CD14-positive monocyte (primary cell): Measurements from ENCODE around the gene ALKBH4. TPM values are rescaled to one million over a fixed set of nuclear protein-coding genes. Genes with fewer than 3 reads are reported as not detected.
A peak's percentile ranks its signal among the peaks of the same experiment; 100 is the strongest.

Experiments used
- DNase-seq, 3 donors: peaks; one replicate each; pipeline ENCODE4 v3.0.0-alpha.2; 2011 to 2022
- H2AFZ ChIP-seq: 2 replicates; pipeline ENCODE4 v1.6.0; 2012; ENCODE audit warnings: mild to moderate bottlenecking, low read depth, low read length, inconsistent platforms; ENCODE audit not compliant: insufficient read depth, poor library complexity, severe bottlenecking
- H3K27ac ChIP-seq, 2 donors: 1 replicate in 1 of 2; 2 replicates in 1 of 2; pipeline ENCODE4 v1.5.1; 2012 to 2013; ENCODE audit warnings: low read length in 2 of 2, control low read depth in 1 of 2, inconsistent platforms in 1 of 2, low read depth in 1 of 2, mild to moderate bottlenecking in 1 of 2
- H3K27me3 ChIP-seq, 2 donors: one replicate each; pipeline versions ENCODE4 v1.6.0 to v1.6.1; 2011 to 2013; ENCODE audit warnings: low read length in 2 of 2; ENCODE audit not compliant: control insufficient read depth in 2 of 2, insufficient read depth in 2 of 2
- H3K36me3 ChIP-seq, 2 donors: replicated peaks in 1 of 2; 1 replicate in 1 of 2; 2 replicates in 1 of 2; pipeline versions ENCODE4 v1.5.1 to v1.6.1; 2012 to 2013; ENCODE audit warnings: low read length in 2 of 2, control low read depth in 1 of 2, inconsistent platforms in 1 of 2, mild to moderate bottlenecking in 1 of 2; ENCODE audit not compliant: insufficient read depth in 2 of 2, control insufficient read depth in 1 of 2
- H3K4me1 ChIP-seq, 2 donors: 1 replicate in 1 of 2; 2 replicates in 1 of 2; pipeline versions ENCODE4 v1.5.1 to v1.6.1; 2012 to 2013; ENCODE audit warnings: low read length in 2 of 2, control low read depth in 1 of 2, inconsistent platforms in 1 of 2, mild to moderate bottlenecking in 1 of 2, moderate library complexity in 1 of 2; ENCODE audit not compliant: insufficient read depth in 2 of 2, control insufficient read depth in 1 of 2
- H3K4me2 ChIP-seq: replicated peaks from 2 replicates; pipeline ENCODE3; 2012; ENCODE audit warnings: low read length, moderate library complexity, mild to moderate bottlenecking; ENCODE audit not compliant: poor library complexity, severe bottlenecking; ENCODE audit errors: extremely low read depth
- H3K4me3 ChIP-seq, 3 experiments: fragments of 200-600 bp in 1 of 3; sonication (generic) in 1 of 3; replicated peaks in 1 of 3; 1 replicate in 2 of 3; 2 replicates in 1 of 3; pipeline ENCODE4 v1.5.1; 2011 to 2013; ENCODE audit warnings: low read length in 3 of 3, mild to moderate bottlenecking in 3 of 3, control low read depth in 2 of 3, low read depth in 2 of 3, inconsistent platforms in 1 of 3, moderate library complexity in 1 of 3
- H3K79me2 ChIP-seq: 2 replicates; pipeline ENCODE4 v1.6.0; 2012; ENCODE audit warnings: mild to moderate bottlenecking, control low read depth, inconsistent platforms, low read length, moderate library complexity; ENCODE audit not compliant: insufficient read depth
- H3K9ac ChIP-seq: 2 replicates; pipeline ENCODE4 v1.6.0; 2017; ENCODE audit warnings: low read length, mild to moderate bottlenecking; ENCODE audit not compliant: insufficient read depth, poor library complexity, severe bottlenecking
- H3K9me3 ChIP-seq, 2 donors: replicated peaks in 1 of 2; 1 replicate in 1 of 2; 2 replicates in 1 of 2; pipeline versions ENCODE4 v1.5.1 to v1.6.1; 2012 to 2013; ENCODE audit warnings: low read length in 2 of 2, control low read depth in 1 of 2; ENCODE audit not compliant: control insufficient read depth in 1 of 2, insufficient read depth in 1 of 2
- H4K20me1 ChIP-seq: 2 replicates; pipeline ENCODE4 v1.6.0; 2012; ENCODE audit warnings: mild to moderate bottlenecking, low read length, control low read depth, moderate library complexity; ENCODE audit not compliant: insufficient read depth
- H3K27ac Mint-ChIP-seq, 7 donors: one replicate each; pipeline ENCODE4 v1.8.0; 2020; ENCODE audit warnings: mild to moderate bottlenecking in 7 of 7, mixed read lengths in 7 of 7, moderate library complexity in 6 of 7, inconsistent platforms in 2 of 7
- H3K27me3 Mint-ChIP-seq, 3 donors: one replicate each; pipeline ENCODE4 v1.8.0; 2021 to 2022; ENCODE audit warnings: low read depth in 3 of 3, mild to moderate bottlenecking in 3 of 3, mixed read lengths in 3 of 3, moderate library complexity in 3 of 3, inconsistent platforms in 1 of 3
- H3K36me3 Mint-ChIP-seq, 2 donors: one replicate each; pipeline ENCODE4 v1.8.0; 2020; ENCODE audit warnings: mixed read lengths in 2 of 2, inconsistent platforms in 1 of 2, mild to moderate bottlenecking in 1 of 2
- H3K4me1 Mint-ChIP-seq: one replicate; pipeline ENCODE4 v1.8.0; 2020; ENCODE audit warnings: mild to moderate bottlenecking, mixed read lengths
- H3K4me3 Mint-ChIP-seq, 2 donors: one replicate each; pipeline ENCODE4 v1.8.0; 2020; ENCODE audit warnings: mild to moderate bottlenecking in 2 of 2, mixed read lengths in 2 of 2, moderate library complexity in 1 of 2
- H3K9me3 Mint-ChIP-seq, 7 donors: one replicate each; pipeline ENCODE4 v1.8.0; 2020 to 2022; ENCODE audit warnings: mixed read lengths in 7 of 7, mild to moderate bottlenecking in 6 of 7, moderate library complexity in 6 of 7, inconsistent platforms in 2 of 7
- CTCF ChIP-seq: fragments of 200-600 bp; IDR thresholded peaks from one replicate; pipeline ENCODE4 v1.8.0; 2022; ENCODE audit warnings: antibody characterized with exemption, mild to moderate bottlenecking
- WGBS: methylation state at CpG from one replicate; pipeline ENCODE4 v1.1.5; 2013; ENCODE audit warnings: missing lambda C conversion rate; ENCODE audit not compliant: insufficient coverage; 5-methylcytosine and 5-hydroxymethylcytosine counted together
- intact Hi-C, 2 donors: fragments of 100-400 bp; cut with micrococcal nuclease; formaldehyde crosslinking; loops; one replicate each; pipeline versions ENCODE4 v1.15.0 to v1.15.1; 2023
- polyA plus RNA-seq, 3 donors: library from polyadenylated mRNA; depleted of rRNA in 1 of 3; unstranded in 2 of 3; stranded (reverse) in 1 of 3; fragments of 300-500 nt in 2 of 3; fragments of >200 nt in 1 of 3; fragmentation: Illumina TruSeq in 2 of 3; gene quantifications; 1 replicate in 2 of 3; 2 replicates in 1 of 3; pipeline ENCODE4 v1.2.3, GENCODE V29; 2012 to 2021

ALKBH4 gene
- polyA plus RNA-seq, 3 donors: 2.9 to 11.8 (median 9.7) TPM

DNA sequence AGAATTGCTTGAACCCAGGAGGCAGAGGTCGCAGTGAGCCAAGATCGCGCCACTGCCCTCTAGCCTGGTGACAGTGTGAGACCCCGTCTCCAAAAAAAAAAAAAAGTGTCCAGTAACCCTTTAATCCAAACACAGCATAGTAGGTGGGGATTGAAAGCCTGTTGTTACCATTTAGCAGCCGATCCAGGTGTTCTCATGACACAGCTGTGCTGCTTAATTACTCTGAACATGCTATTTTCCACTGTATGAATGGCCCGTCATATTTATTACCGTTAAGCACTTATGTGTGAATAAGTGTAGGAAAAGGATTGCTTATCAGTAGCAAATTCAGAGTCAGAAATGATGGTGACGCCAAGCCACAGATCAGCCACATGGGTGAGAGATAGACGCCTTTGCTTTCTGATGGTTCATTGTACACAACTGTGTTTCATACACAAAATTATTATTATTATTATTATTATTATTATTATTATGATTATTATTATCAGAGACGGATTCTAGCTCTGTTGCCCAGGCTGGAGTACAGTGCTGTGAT, 42.9 kb downstream of the ALKBH4 start:
- no peaks in the 10 kb centered on the region for H3K9me3 Mint-ChIP-seq
- peaks cover 51% of the 10 kb centered on the region for H3K4me1 Mint-ChIP-seq
- Histone ChIP-seq H2AFZ (no peak overlapping the region), H3K27me3 (no peaks in the 10 kb centered on the region), H3K79me2 (no peaks in the 10 kb centered on the region), H3K36me3 (peaks cover 4 to 24% of the 10 kb centered on the region in 2 donors), H3K9ac (no peak overlapping the region), H3K4me1 (peaks cover 46 to 54% of the 10 kb centered on the region in 2 donors), H4K20me1 (no peaks in the 10 kb centered on the region), H3K9me3 (no peaks in the 10 kb centered on the region), H3K4me3 (no peak overlapping the region), H3K27ac (no peak overlapping the region), H3K4me2 (no peak overlapping the region)
- H3K4me3 Mint-ChIP-seq: no peak overlapping the region
- peaks cover 37 to 60% of the 10 kb centered on the region in 2 donors for H3K36me3 Mint-ChIP-seq
- peak overlapping the region in 3 of 7 donors; percentile 75 to 93 (median 90) for H3K27ac Mint-ChIP-seq
- no peak for TF ChIP-seq CTCF
- intact Hi-C loops: loop anchor here in 1 of 2 donors (2.0 kb wide), 1 partner anchor 13 kb away; no protein-coding TSS in a partner anchor
- H3K27me3 Mint-ChIP-seq: peaks cover 0 to 5% (median 0%) of the 10 kb centered on the region in 3 donors
- 60% methylated on average over 2 of the region's 10 CpGs for WGBS
- no peak for DNase-seq

GRCh38 chr7:102418592-102418991, 46.1 kb downstream of the ALKBH4 start:
- peaks cover 4% of the 10 kb centered on the region for H3K79me2 ChIP-seq
- Mint-ChIP-seq H3K27me3 (no peaks in the 10 kb centered on the region), H3K27ac (no peak overlapping the region), H3K9me3 (no peaks in the 10 kb centered on the region), H3K36me3 (peaks cover 46 to 75% of the 10 kb centered on the region in 2 donors), H3K4me3 (no peak overlapping the region), H3K4me1 (peaks cover 28% of the 10 kb centered on the region)
- no peak for TF ChIP-seq CTCF
- no peak overlapping the region for H2AFZ ChIP-seq
- no peak overlapping the region for H3K4me3 ChIP-seq
- H3K4me2 ChIP-seq: no peak overlapping the region
- intact Hi-C loops: no loop called here
- no peaks in the 10 kb centered on the region for H3K27me3 ChIP-seq
- H3K36me3 ChIP-seq: peaks cover 26 to 55% of the 10 kb centered on the region in 2 donors
- H3K27ac ChIP-seq: no peak overlapping the region
- 100% methylated on average over 3 of the region's 5 CpGs for WGBS
- H3K9me3 ChIP-seq: no peaks in the 10 kb centered on the region
- no peak overlapping the region for H3K9ac ChIP-seq
- peaks cover 19 to 24% of the 10 kb centered on the region in 2 donors for H3K4me1 ChIP-seq
- no peaks in the 10 kb centered on the region for H4K20me1 ChIP-seq
- DNase-seq: no peak
